Measurements from ENCODE around the gene MPZL2. TPM values are rescaled to one million over a fixed set of nuclear protein-coding genes. Genes with fewer than 3 reads are reported as not detected.

MPZL2 gene
- total and polyA plus RNA-seq, 2 of the 8 experiments (the other 6 are each of a cell fraction or from before 2014, with no cell fraction given) = 2.4 to 3.2 TPM

GRCh38 chr11:118281284-118281683 is 17.2 kb upstream of the MPZL2 start:
- DNase-seq (ENCODE audit: low read depth in 1 of 2, low spot score in 2 of 2) (no peak), FAIRE-seq (no peak)
- no peaks in the 10 kb centered on the region for H3K9me3 ChIP-seq (ENCODE audit: insufficient read depth in 2 of 2, low read depth in 1 of 2, low read length in 1 of 2)
- no peaks in the 10 kb centered on the region for H3K36me3 ChIP-seq (ENCODE audit: control insufficient read depth in 2 of 4, insufficient read depth in 4 of 4, low read length in 3 of 4)
- no peak overlapping the region for H3K18ac ChIP-seq (ENCODE audit: extremely low read depth, low read length)
- no peak overlapping the region for H3K56ac ChIP-seq (replicated peaks; ENCODE audit: insufficient read length, low read depth, low read length)
- no peak overlapping the region for H4K8ac ChIP-seq (ENCODE audit: extremely low read depth, insufficient read depth, low read length)
- 100% methylated on average over 1 of the region's 1 CpG; no CpG with 5 or more reads in 1 of the 2 experiments for WGBS, 2 experiments (ENCODE audit: extremely low coverage in 1 of 2, insufficient coverage in 1 of 2, insufficient read length in 1 of 2, insufficient replicate concordance in 2 of 2, low coverage in 1 of 2, low lambda C conversion rate in 2 of 2, missing lambda C conversion rate in 1 of 2)
- H3K79me2 ChIP-seq (ENCODE audit: control insufficient read depth in 1 of 2, insufficient read depth in 2 of 2, low read length in 2 of 2) = no peaks in the 10 kb centered on the region
- H3K4me2 ChIP-seq (ENCODE audit: insufficient read depth in 1 of 2, low read depth in 2 of 2, low read length in 2 of 2) = no peak overlapping the region
- no peaks in the 10 kb centered on the region for H4K20me1 ChIP-seq (replicated peaks in 1 of 2; ENCODE audit: control insufficient read depth in 1 of 2, insufficient read depth in 2 of 2, low read length in 2 of 2)
- no peak overlapping the region for H2AK5ac ChIP-seq (ENCODE audit: low read depth, low read length)
- no peaks in the 10 kb centered on the region for H3K23me2 ChIP-seq (ENCODE audit: low read depth, low read length)
- no peak overlapping the region for H2BK120ac ChIP-seq (replicated peaks; ENCODE audit: low read depth, low read length)
- no peak overlapping the region for H3K9ac ChIP-seq (replicated peaks in 1 of 4; ENCODE audit: extremely low read depth in 1 of 4, low read depth in 3 of 4, low read length in 3 of 4)
- H4K5ac ChIP-seq (ENCODE audit: insufficient read length, low read depth, low read length) = no peak overlapping the region
- no peak overlapping the region for H2BK15ac ChIP-seq (ENCODE audit: low read length)
- H2BK12ac ChIP-seq (ENCODE audit: low read depth, low read length) = no peak overlapping the region
- H3K27ac ChIP-seq (ENCODE audit: low read depth, low read length) = no peak overlapping the region
- H2BK20ac ChIP-seq (ENCODE audit: low read length) = no peak overlapping the region
- H3K4ac ChIP-seq (replicated peaks; ENCODE audit: insufficient read length, low read depth, low read length) = no peak overlapping the region
- H4K91ac ChIP-seq (replicated peaks; ENCODE audit: insufficient read length, low read length) = no peak overlapping the region
- no peak overlapping the region for H3K4me3 ChIP-seq (ENCODE audit: extremely low read depth in 1 of 4, insufficient read depth in 2 of 4, low read depth in 3 of 4, low read length in 4 of 4)
- peak overlapping the region; percentile 17; the same call in 1 of the 2 replicates for H2AFZ ChIP-seq (ENCODE audit: low read length)
- no peak overlapping the region for H3K23ac ChIP-seq (ENCODE audit: insufficient read length)
- H3K27me3 ChIP-seq (replicated peaks in 1 of 4; ENCODE audit: control insufficient read depth in 3 of 4, extremely low read depth in 1 of 4, insufficient read depth in 3 of 4, low read length in 3 of 4) = no peaks in the 10 kb centered on the region
- ChIA-PET CTCF (ENCODE audit: partially characterized antibody) (interaction anchor here (1.0 to 2.3 kb wide), 6 partner anchors 10 to 82 kb away, joined by 3 to 12 read pairs (median 4); no protein-coding TSS in a partner anchor), POLR2A (ENCODE audit: partially characterized antibody) (no interaction called here)
- no peak overlapping the region for H3K14ac ChIP-seq (ENCODE audit: insufficient read length)
- H3K4me1 ChIP-seq (replicated peaks in 1 of 4; ENCODE audit: control insufficient read depth in 3 of 4, insufficient read depth in 4 of 4, low read length in 3 of 4) = no peaks in the 10 kb centered on the region
- H3K79me1 ChIP-seq (ENCODE audit: low read depth, low read length) = no peaks in the 10 kb centered on the region
- H2BK5ac ChIP-seq (ENCODE audit: low read depth, low read length) = no peak overlapping the region
- TF ChIP-seq RXRA (IDR thresholded peaks at IDR 0.05; ENCODE audit: insufficient read depth, low read depth, low read length) = no peak
- no peak for TF ChIP-seq RAD21 (IDR thresholded peaks at IDR 0.05 in 1 of 2, conservative IDR thresholded peaks at IDR 0.05 in 1 of 2; ENCODE audit: low read depth in 2 of 2, low read length in 2 of 2)
- no peak for TF ChIP-seq NANOG (IDR thresholded peaks at IDR 0.05; ENCODE audit: insufficient read depth, low read depth, low read length, poor library complexity, severe bottlenecking)
- no peak for TF ChIP-seq SP1 (IDR thresholded peaks at IDR 0.05; ENCODE audit: low read depth, low read length)
- TF ChIP-seq, protein P1, sequence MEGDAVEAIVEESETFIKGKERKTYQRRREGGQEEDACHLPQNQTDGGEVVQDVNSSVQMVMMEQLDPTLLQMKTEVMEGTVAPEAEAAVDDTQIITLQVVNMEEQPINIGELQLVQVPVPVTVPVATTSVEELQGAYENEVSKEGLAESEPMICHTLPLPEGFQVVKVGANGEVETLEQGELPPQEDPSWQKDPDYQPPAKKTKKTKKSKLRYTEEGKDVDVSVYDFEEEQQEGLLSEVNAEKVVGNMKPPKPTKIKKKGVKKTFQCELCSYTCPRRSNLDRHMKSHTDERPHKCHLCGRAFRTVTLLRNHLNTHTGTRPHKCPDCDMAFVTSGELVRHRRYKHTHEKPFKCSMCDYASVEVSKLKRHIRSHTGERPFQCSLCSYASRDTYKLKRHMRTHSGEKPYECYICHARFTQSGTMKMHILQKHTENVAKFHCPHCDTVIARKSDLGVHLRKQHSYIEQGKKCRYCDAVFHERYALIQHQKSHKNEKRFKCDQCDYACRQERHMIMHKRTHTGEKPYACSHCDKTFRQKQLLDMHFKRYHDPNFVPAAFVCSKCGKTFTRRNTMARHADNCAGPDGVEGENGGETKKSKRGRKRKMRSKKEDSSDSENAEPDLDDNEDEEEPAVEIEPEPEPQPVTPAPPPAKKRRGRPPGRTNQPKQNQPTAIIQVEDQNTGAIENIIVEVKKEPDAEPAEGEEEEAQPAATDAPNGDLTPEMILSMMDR (IDR thresholded peaks at IDR 0.05; ENCODE audit: control extremely low read depth in 1 of 3, insufficient read depth in 1 of 3, low read depth in 1 of 3, low read length in 3 of 3) = no peak
- no peak for TF ChIP-seq SIX5 (IDR thresholded peaks at IDR 0.05; ENCODE audit: low read depth, low read length)
- no peak for TF ChIP-seq CTBP2 (IDR thresholded peaks at IDR 0.05; ENCODE audit: borderline replicate concordance, insufficient read depth, insufficient read length, low read length)
- TF ChIP-seq EGR1 (IDR thresholded peaks at IDR 0.05; ENCODE audit: borderline replicate concordance, low read depth, low read length) = no peak
- TF ChIP-seq BCL11A (IDR thresholded peaks at IDR 0.05; ENCODE audit: low read depth in 2 of 2, low read length in 2 of 2) = no peak
- no peak for TF ChIP-seq RFX5 (IDR thresholded peaks at IDR 0.05; ENCODE audit: borderline replicate concordance, low read depth, low read length)
- TF ChIP-seq TEAD4 (IDR thresholded peaks at IDR 0.05; ENCODE audit: low read depth, low read length) = no peak
- no peak for TF ChIP-seq HDAC6 (IDR thresholded peaks at IDR 0.05; ENCODE audit: low read depth, low read length)

Data from H1 (cell line).